HG02981 (cell line): ENCODE measurements around the gene UCK1.

Experiments used
- ATAC-seq: cut with Tn5 transposase; IDR thresholded peaks from one replicate; pipeline ENCODE4 v1.9.1; 2021; ENCODE audit warnings: mild to moderate bottlenecking, moderate library complexity; ENCODE audit not compliant: unreplicated experiment

UCK1 gene

DNA sequence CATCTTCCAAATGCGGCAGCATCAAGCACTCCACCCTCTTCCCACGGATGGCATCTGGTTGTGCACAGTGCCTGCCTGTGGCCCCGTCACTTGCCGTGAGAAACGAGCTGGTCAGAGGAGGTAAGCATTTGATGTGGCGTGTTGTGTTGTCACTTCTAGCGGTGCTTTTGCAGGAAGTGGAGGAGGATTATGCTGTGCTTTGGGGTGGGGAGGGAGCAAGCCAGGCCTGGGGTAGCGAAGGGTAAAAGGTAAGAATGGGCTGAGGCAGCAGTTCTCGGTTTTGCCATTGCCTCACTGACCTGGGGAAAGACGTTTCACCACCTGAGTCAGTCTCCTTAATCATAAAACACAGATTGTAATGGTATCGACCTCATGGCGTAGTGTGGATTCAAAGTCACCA, 30.7 kb downstream of the UCK1 start:
- no peak for ATAC-seq

DNA sequence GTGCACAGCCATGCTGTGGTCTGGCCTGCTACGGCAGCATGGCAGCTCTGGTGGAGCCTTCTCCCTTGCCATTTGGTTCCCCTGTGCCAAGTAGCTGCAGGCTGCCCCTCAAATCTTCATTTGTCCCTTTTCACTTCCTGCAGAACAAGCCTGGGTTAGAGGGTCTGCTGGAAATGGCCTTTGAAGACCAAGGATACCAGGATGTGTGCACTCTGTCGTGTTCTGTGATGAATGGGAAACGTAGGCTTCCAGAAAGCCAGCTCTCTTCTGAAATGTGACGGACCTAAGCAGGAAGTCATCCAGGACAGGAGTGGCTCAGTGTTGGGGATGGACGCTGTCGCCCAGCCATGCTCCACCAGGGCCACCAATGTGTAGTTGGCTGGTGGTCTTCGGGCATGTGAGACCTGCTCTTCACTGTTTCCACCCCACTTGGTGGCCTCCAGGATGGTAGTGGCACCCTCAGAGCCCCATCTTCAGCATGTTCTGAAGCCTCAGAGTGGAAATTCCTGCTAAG, 31.8 kb downstream of the UCK1 start:
- ATAC-seq, result no peak

DNA sequence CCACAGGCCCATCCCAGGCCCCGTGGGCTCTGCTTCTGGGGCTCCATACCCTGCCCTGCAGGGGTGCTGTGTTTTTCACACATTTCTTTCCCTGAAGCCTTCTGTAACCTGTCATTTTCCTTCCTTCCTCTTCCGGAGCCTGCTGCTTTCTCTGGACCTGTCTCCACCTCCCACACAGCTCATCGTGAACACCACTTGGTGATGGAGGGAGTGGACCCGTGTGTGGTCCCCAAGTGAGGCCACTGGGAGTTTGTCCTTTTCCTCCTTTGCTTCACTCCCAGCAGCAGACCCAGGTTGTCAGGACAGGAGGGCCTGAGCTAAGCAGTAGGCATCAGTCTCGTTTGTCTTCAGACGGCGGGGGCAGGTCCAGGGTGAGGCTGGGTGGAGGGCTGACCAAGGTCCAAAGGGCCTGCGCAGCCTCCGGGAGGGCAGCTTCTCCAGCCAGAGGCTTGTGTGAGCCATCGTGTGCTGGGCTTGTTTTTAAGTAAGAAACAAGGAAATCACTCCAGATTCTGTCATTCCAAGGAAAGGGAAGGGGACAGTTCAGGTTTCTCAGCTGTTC, 34.1 kb downstream of the UCK1 start:
- ATAC-seq, result no peak

DNA sequence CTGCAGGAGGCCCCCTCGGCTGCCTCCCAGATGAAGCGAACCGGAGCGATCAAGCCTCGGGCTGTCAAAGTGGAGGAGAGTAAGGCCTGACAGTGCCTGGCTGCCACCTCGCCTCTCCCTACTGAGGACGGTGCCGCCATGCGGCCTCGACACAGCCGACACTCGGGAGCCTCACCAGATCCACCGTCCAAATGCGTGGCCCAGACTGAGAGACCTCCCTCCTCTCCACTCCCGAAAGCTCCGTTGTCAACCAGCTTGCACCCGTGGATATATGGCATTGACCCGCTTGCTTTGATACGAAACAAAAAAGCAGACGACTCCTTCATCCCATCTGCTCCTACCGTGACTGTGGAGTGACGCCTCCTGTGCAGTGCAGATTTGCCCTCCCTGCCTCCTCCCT, 35.3 kb downstream of the UCK1 start:
- ATAC-seq, result no peak

DNA sequence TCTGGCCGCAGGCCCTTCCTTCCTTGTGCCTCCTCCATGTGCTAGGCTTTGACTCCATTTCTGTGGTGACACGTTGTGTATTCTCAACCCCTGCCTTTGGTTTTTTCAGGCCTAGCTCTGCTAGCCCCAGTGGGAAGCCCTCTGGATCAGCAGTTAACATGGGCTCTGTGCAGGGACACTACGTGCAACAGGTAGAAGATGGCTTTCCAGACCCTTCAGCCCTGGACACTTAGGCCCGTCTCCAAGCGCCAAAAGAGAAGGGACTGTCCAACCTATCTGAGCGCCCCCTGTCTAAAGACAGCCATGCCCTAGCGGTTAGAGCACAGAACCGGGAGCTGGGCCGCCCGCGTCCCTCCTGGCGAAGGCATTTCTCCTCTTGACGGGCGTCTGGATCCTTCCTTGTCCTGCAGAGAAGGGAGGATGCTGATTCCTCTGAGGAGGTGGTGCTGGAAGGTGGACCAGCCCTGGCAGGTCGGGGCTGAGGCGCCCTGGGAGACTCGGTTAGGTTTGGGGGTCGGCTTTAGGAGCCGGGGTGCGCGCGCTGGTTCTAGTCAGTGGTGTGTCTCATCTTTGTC, 36.7 kb downstream of the UCK1 start:
- no peak for ATAC-seq

DNA sequence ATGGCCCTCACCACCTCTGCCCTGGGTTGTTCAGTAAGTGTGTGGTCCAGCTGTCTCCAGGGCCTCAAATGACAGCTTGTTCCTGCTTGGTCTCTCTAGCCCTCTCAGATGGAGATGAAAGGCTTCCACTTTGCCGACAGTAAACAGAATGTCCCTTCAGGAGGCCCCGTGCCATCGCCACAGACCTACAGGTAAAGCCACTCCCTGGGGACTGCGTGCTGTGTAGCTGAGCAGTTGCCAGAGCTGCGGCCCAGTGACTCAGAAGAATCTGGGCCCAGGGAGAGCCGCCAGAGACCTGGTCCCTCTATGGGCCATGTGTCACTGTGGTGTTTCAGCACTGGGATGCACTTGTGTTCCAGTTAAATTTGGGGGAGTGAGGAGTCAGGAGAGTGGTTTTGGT, 39.0 kb downstream of the UCK1 start:
- no peak for ATAC-seq

DNA sequence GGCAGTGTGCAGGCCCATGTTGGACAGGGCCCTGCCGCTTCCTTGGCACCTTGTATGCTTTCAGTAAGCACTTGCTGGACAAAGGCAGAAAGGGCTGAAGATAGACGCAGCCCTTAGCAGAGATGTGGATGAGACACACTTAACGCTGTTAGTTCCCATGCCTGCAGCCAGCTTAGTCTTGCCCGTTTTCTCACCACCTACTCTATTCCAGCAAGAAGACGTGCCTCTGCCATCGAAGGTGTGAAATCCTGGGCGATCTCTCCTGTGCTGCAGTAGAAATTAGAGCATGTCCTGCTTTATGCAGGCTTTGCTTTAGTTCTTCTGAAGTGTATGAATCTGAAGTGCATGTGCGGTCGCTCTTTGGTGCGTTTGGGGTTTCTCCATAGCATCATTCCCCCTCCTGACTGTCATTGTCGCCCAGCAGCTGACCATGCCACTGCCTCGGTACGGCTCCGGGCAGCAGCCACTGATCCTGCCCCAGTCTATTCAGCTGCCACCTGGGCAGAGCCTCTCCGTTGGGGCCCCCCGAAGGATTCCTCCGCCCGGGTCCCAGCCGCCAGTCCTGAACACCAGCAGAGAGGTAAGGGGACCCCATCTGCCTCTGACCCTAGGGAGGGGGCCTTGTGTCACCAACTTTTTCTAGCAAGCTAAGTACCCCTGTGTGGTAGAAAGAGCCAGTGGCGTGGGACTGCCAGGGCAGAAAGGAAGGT, 39.9 kb downstream of the UCK1 start:
- no peak for ATAC-seq

DNA sequence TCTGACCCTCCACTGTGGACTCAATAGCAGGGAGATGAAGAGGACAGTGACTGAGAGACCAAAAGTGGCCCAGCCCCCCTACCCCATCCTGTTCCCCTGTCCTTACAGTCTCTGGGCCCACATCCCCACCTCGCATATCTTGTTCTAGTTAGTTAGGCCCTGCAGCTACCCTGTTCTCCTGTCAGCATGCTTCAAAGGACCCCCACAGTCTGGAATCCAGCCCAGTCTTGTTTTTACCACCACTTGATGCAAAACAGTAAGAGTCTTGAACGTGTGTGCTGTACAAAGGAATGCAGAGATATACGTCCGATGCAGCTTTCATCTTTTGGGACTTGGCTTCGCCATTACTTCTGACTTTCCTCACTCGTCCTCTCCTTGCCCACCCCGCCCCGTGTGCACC, 40.5 kb downstream of the UCK1 start:
- ATAC-seq, result no peak

DNA sequence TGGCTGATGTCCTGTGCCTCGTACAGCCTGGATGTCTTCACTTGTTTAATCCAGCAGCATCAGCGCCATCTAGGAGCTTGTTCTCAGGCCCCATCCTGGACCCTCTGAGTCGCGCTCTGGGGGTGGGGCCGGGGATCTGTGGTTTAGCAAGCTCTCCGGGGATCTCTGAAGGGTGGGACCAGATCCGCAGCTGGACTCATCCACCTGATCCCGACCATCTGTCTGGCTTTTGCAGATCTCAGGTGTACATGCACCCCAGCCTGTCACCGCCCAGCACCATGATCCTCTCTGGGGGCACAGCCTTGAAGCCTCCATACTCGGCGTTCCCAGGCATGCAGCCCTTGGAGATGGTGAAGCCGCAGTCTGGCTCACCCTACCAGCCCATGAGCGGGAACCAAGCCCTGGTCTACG, 43.4 kb downstream of the UCK1 start:
- no peak for ATAC-seq

DNA sequence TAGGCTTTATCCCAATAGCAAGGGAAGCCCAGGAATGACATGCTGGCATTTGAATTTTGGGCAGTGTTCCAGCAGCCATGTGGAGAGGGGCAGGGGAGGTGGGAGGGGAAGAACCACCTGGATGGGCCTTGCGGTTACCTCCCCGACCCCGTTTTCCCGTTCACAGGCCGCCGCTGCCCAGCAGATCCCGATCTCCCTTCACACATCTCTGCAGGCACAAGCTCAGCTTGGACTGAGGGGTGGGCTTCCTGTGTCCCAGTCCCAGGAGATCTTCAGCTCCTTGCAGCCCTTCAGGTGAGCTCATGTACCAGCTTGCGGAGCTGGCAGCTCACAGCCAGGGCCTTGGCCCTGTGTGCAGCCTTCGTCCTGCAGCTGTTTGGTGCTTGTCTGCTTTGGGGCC, 44.1 kb downstream of the UCK1 start:
- ATAC-seq, result no peak

DNA sequence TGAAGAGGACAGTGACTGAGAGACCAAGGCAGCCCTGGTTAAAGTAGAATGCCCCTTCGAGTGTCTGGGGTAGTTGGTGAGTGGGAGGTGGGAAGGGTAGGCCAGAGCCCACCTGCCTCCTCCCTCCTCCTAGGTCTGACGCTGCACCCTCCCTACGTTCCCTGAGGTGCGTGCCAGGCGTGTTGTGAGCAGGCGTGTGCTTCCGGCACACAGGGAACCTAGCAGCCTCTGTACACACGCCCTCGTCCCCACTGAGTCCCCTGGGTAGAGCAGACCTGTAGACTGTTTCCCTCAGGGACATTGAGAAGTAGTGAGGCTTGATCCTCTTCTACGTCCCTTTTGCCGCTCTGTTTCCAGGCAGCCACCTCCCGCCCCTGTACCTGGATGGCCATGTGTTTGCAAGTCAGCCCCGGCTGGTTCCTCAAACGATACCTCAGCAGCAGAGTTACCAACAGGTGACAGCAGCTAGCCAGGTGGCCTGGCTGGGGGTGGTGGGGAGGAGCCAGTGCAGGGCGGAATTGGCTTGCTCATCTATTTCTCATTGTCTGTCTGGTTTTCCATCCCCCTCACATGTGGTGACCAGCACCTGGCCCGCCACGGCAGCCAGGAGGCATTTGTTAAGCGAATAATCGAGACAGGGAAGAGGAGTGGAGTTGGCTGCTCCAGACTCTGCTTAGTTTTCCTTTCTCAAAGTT, 45.2 kb downstream of the UCK1 start:
- ATAC-seq, result no peak

DNA sequence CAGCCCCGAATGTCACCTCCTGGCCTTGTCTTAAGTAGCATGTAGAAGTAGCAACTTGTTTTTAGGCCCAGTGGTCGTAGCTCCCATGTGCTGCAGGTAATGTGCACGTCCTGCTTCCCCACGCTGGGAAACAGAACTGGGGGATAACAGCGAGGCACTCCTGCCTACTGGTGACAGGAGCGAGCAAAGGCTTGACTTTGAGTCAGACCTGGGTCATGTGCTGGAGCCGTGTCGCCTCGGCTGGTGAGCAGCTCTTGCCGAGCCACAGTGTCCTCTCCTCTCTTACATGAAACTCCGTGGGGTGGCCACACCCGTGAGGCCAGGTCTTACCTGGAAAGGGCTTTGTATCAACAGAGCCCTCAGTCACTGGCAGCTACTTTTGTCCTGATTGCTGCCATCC, 45.9 kb downstream of the UCK1 start:
- no peak for ATAC-seq

DNA sequence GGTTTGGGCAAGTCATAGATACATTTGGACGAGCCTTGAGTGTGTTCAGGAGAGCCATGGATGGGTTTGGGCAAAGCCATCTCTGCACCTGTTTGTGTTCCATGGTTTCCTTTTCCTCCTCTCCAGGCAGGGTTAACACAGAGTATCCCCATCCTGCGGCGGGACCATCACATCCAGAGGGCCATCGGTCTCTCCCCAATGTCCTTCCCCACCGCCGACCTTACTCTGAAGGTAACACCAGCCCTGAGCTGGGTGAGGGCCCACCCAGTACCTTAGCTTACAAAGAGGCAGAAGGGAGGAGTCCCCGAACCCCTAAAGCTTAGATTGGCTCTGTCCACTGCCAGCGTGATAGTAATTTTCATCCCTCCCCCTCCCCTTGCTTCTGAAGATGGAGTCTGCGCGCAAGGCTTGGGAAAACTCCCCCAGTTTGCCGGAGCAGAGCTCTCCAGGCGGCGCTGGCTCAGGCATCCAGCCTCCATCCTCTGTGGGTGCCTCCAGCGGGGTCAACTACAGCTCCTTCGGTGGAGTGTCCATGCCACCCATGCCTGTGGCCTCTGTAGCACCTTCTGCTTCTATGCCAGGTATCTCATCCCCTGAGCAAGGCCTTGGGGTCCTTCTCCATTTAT, 46.4 kb downstream of the UCK1 start:
- no peak for ATAC-seq

DNA sequence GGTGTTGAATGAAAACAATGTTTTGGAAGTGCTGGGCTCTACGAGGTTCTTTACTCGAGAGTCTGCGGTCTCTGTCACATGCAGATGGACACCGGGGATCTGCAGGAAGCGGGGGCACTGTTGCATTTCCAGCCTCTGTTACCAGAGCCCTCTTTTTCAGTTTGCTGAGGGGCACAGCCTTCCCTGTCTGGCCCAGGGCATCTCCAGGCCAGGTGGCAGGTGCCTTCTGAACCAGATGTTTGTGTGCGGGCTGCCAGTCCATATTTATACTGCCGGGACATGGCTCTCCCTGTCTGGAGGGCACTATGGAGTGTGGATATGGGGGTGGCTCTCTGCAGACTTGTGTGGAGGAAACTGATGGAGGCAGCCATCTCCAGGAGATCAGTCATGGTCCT, 47.0 kb downstream of the UCK1 start:
- ATAC-seq, result no peak

DNA sequence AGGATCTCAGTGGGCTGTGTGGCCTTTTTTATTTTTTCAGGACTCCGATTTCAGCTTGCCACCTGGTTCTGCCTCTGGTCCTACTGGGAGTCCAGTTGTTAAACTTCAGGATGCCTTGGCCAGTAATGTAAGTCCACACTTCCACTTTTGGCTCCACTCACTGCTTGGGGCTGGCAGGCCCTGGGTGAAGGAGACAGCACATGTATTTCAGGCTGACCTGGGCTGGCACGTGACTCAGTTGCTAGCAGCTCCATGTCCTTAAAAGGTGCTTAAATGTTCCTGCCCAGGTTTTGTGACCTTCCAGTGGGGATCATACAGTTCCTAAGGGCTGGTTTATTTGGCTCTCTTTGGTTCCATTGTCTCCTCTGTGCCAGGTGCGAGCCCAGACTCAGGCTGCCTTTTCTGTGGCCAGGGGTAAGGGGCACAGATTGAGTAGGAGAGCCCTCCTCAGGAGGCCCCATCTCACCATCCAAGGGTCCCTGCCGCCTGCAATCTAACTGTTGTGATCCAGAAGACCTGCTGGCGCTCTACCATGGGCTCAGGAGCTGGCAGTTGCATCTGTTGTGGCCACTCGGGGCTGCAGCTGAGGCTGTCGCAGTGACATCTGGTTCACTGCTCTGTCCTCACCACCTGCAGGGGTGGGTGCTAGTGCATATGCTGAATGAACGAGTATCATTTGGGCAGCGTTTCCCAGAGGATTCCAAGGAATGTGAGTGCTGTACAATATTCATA, 47.6 kb downstream of the UCK1 start:
- ATAC-seq, result no peak

DNA sequence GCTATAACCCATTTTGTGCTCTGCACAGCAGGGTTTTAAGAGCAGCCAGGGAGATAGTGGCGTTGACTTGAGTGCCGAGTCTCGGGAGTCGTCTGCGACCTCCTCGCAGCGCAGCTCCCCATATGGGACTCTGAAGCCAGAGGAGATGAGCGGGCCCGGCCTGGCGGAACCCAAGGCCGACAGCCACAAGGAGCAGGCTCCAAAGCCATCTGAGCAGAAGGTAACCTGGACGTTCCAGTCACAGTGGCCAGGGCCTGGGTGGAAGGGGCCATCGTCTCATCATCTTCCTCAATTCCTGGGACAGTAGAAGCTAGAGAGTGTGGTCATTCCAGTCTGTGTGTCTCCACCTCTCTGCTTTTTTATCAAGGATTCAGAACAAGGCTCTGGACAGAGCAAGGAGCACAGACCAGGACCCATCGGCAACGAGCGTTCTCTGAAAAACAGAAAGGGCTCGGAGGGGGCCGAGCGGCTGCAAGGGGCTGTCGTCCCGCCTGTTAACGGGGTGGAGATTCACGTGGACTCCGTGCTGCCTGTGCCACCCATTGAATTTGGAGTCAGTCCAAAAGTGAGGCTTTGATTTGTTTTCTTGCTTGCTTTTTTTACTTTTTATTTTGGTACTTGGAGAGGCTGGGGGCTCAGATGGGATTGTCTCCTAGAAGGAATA, 48.6 kb downstream of the UCK1 start:
- ATAC-seq, result no peak

DNA sequence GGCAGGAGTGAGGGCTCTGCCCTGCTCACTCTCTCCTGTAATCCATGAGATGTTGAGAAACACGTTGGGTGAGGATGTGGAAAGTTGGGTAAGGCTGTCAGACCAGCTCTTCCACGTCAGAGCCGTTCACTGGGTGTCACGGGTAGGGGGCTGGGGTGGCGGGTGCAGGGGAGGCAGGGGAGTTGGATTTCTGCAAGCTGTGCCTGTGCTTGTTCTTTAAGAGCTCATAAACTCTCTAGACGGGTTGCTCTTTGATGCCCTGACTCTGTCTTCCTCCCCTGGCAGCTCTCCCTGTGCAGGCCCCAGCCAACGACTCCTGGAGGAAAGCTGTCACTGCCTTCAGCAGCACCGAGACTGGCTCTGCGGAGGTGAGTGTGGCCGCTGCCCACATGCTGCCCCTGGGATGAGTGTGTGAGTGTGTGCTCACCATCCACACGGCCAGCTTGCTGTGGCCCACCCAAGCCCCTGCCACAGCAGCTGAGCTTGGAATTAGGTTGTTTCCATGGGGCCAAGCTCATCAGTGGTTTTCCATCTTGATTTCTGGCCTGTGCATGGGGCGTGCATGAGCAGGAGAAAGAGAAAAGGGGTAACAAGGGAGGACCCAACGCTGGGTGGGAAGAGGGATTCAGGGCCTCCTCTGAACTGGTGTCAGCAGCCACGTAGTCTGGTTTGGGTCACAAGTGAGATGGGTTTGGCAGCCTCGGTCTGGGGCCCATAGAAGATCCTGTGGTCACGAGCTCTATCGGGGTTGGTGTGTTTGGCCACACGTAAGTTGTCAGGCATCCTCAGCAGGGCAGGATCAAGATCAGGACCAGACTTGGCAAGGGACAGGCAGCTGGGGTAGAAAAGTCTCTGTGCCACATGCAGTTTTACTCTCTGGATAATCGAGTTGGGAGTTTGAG, 49.4 kb downstream of the UCK1 start:
- no peak for ATAC-seq

DNA sequence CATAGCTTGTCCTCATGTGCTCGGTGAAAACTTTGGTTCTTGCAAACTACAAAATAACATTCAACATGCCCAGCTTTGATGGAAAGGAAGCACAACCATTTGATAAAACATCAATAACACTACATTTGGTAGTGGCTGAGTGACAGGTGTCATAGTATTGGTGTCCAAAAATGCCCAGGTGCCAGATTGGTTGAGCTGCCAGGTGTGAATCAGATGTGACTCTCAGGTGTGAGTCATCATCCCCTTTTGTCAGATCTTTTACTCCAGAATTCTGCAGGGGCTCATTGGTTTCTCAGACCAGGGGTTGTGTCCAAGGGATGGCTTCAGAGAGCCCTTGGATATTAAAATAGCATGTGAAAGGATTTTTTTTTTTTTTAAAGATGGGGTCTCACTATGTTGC, 50.8 kb downstream of the UCK1 start:
- ATAC-seq, result no peak

DNA sequence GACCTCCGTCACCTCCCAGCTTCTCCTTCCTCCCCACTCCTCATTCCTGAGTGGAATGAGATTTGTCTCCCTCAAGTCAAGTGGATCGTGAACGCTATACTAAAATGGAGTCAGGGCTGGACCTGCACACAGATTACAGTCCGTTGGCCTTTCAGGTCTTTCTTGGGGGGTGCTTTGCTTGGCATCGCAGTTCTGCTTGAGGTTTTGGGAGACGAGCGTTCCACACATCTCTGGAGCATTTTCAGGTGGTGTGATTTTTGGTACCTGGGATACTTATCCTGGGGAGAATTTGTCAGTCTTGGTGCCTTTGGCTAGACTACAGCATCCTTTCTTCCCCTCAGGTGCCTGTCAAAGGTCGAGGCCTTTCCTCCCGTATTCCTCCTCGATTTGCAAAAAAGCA, 52.2 kb downstream of the UCK1 start:
- no peak for ATAC-seq
